HepG2 (cell line): Measurements from ENCODE around the gene PSAP. TPM values are rescaled to one million over a fixed set of nuclear protein-coding genes. Genes with fewer than 3 reads are reported as not detected.

Source experiments
- microRNA-seq: library from miRNA; unstranded; fragments of <30 nt; microRNA quantifications from one replicate; pipeline ENCODE4, GENCODE V29; 2020
- polyA plus RNA-seq, 8 experiments: library from polyadenylated mRNA; depleted of rRNA in 3 of 8; stranded (reverse) in 7 of 8; unstranded in 1 of 8; fragments of >200 nt; fragmentation: Illumina TruSeq in 4 of 8; extraction: Trizol in 4 of 8; gene quantifications; 2 replicates each; pipeline versions ENCODE4 v1.2.1 to v1.2.3, GENCODE V29; 2011 to 2016; ENCODE audit warnings: low read depth in 4 of 8, missing spikeins in 1 of 8, mixed read lengths in 1 of 8; ENCODE audit not compliant: insufficient read depth in 1 of 8
- small RNA-seq, 3 experiments: library from RNA; depleted of rRNA; stranded (forward); fragments of <200 nt; gene quantifications; one replicate each; pipeline ENCODE3, GENCODE V24; 2012; ENCODE audit warnings: low read depth in 2 of 3, low replicate concordance in 1 of 3; ENCODE audit not compliant: insufficient read length in 3 of 3, insufficient read depth in 2 of 3
- total RNA-seq, 5 experiments: library from RNA; depleted of rRNA; stranded (reverse); fragments of >200 nt; fragmentation: Illumina TruSeq; extraction: Trizol; gene quantifications; 2 replicates each; pipeline ENCODE4 v1.2.3, GENCODE V29; 2016; ENCODE audit warnings: low read depth in 1 of 5

PSAP gene
- total and polyA plus RNA-seq, 2 of the 13 experiments (the other 11 are each of a cell fraction or from before 2014, with no cell fraction given), result 323 to 643 TPM

Small RNAs within 50 kb of the gene (microRNA-seq; reads per million reads assigned to microRNA genes)
- not detected for gene MIR7152

Small RNAs within 50 kb of the gene (small RNA-seq; reads per million reads assigned to genes)
- gene MIR7152, result 0 reads per million in 3 experiments
- 0 to 8.7 (median 1.6) reads per million in 3 experiments for gene RNU7-38P

Other genes with a start within 250 kb of the PSAP start
- gene C10orf105, start 131.5 kb downstream of the PSAP start, total RNA-seq (2016; rRNA removed; fragmentation: Illumina TruSeq; extraction: Trizol), result not detected in 2 replicates
- gene C10orf105, start 131.5 kb downstream of the PSAP start, polyA plus RNA-seq (2011; rRNA removed), result not detected in 2 replicates
- 0.36 and 0.44 TPM in 2 replicates for gene VSIR, start 77.7 kb downstream of the PSAP start, total RNA-seq (2016; rRNA removed; fragmentation: Illumina TruSeq; extraction: Trizol)
- gene VSIR, start 77.7 kb downstream of the PSAP start, polyA plus RNA-seq (2011; rRNA removed), result 3.2 and 3.8 TPM in 2 replicates
- 13.4 and 18.7 TPM in 2 replicates for gene CHST3, start 113.1 kb upstream of the PSAP start, total RNA-seq (2016; rRNA removed; fragmentation: Illumina TruSeq; extraction: Trizol)
- gene CHST3, start 113.1 kb upstream of the PSAP start, polyA plus RNA-seq (2011; rRNA removed), result 7.2 and 8.1 TPM in 2 replicates
- gene SPOCK2, start 237.3 kb upstream of the PSAP start, total RNA-seq (2016; rRNA removed; fragmentation: Illumina TruSeq; extraction: Trizol), result 4.7 and 8.6 TPM in 2 replicates
- gene SPOCK2, start 237.3 kb upstream of the PSAP start, polyA plus RNA-seq (2011; rRNA removed), result 30.6 and 49.8 TPM in 2 replicates